K562 (cell line): ENCODE measurements around the gene USF2. TPM values are rescaled to one million over a fixed set of nuclear protein-coding genes. Genes with fewer than 3 reads are reported as not detected.

Source experiments
- ARID1B ChIP-seq: fragments of 450-650 bp; IDR thresholded peaks from 2 replicates; pipeline ENCODE4 v1.6.1; 2016; ENCODE audit warnings: antibody characterized with exemption, mild to moderate bottlenecking, inconsistent platforms
- BCOR ChIP-seq: fragments of 450-650 bp; IDR thresholded peaks from 2 replicates; pipeline ENCODE4 v1.6.1; 2016
- GTF2F1 ChIP-seq: IDR thresholded peaks from 2 replicates; pipeline ENCODE4 v1.6.1; 2011; ENCODE audit warnings: low read depth, low read length, improper control_type of control experiment
- MEF2D ChIP-seq: conservative IDR thresholded peaks from 2 replicates; pipeline ENCODE4 v1.6.1; 2016; ENCODE audit warnings: low read depth, missing genetic modification characterization, missing compliant biosample characterization
- RFX5 ChIP-seq: IDR thresholded peaks from 2 replicates; pipeline ENCODE4 v1.6.1; 2011; ENCODE audit warnings: low read depth, mild to moderate bottlenecking, improper control_type of control experiment, low read length
- RNF2 ChIP-seq: sonication (generic); IDR thresholded peaks from 2 replicates; pipeline ENCODE4 v1.6.1; 2016
- RUNX1 ChIP-seq: sonication (generic); IDR thresholded peaks from 2 replicates; pipeline ENCODE4 v1.6.1; 2016; ENCODE audit warnings: antibody characterized with exemption, low read depth
- polyA plus RNA-seq, 8 experiments: library from polyadenylated mRNA; depleted of rRNA in 4 of 8; stranded (reverse) in 5 of 8; unstranded in 3 of 8; fragments of >200 nt; fragmentation: Nextera tagmentation in 2 of 8; fragmentation: Illumina TruSeq in 1 of 8; extraction: Ambion mirVana in 2 of 8; extraction: Trizol in 1 of 8; gene quantifications; 2 replicates each; pipeline versions ENCODE4 v1.2.1 to v1.2.3, GENCODE V29; 2011 to 2014; ENCODE audit warnings: inconsistent platforms in 1 of 8, missing spikeins in 1 of 8
- total RNA-seq, 7 experiments: library from RNA; depleted of rRNA in 6 of 7; stranded (reverse); fragments of >200 nt in 6 of 7; fragmentation: Illumina TruSeq in 2 of 7; extraction: Trizol in 2 of 7; gene quantifications; 2 replicates each; pipeline versions ENCODE4 v1.2.1 to v1.2.3, GENCODE V29; 2011 to 2021; ENCODE audit warnings: low replicate concordance in 1 of 7
- TF ChIP-seq, protein P1 (sequence below): fragments of 450-650 bp; formaldehyde crosslinking; IDR thresholded peaks from 2 replicates; pipeline ENCODE4 v1.4.0; 2022; ENCODE audit warnings: missing genetic modification characterization
- TF ChIP-seq, protein P2 (sequence below): IDR thresholded peaks from 3 replicates; pipeline ENCODE4 v1.6.1; 2011; ENCODE audit warnings: borderline replicate concordance, mild to moderate bottlenecking, moderate library complexity; ENCODE audit not compliant: insufficient read length; ENCODE audit errors: extremely low read depth

Gene USF2
- total and polyA plus RNA-seq, 9 of the 15 experiments (the other 6 are each of a cell fraction or from before 2014, with no cell fraction given) = 0.27 to 93.7 (median 58.4) TPM

DNA sequence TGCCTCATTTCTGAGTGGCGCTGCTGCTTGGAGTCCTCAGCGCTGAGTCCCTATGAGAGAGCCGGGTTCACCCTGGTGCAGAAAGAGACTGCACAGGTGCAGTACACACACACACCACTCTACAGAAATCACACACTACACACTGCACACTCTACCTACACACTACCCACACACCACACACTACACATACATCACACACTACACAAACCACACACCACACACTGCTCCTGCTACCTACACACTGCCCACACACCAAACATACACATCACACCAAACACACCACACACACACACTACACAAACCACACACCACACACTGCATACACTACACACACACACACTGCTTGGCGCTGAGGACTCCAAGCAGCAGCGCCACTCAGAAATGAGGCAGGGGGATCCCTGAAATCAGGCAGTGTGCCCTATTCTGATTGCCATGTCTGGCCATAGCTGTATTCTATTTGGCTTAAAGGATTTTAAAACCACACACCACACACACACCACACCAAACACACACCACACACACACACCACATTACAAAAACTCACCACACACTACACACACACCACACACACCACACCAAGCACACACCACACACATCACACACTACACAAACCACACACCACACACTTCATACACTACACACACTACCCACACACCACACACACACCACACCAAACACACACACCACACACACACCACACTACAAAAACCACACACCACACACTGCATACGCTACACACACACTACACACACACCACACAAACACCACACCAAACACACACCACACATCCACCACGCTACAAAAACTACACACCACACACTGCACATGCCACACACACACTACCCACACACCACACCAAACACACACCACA is 28.1 kb downstream of the USF2 start (continued):
- TF ChIP-seq, protein P1, sequence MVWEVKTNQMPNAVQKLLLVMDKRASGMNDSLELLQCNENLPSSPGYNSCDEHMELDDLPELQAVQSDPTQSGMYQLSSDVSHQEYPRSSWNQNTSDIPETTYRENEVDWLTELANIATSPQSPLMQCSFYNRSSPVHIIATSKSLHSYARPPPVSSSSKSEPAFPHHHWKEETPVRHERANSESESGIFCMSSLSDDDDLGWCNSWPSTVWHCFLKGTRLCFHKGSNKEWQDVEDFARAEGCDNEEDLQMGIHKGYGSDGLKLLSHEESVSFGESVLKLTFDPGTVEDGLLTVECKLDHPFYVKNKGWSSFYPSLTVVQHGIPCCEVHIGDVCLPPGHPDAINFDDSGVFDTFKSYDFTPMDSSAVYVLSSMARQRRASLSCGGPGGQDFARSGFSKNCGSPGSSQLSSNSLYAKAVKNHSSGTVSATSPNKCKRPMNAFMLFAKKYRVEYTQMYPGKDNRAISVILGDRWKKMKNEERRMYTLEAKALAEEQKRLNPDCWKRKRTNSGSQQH (CRISPR knock-in tag) = peak; percentile 51
- TF ChIP-seq BCOR (peak; percentile 50; the same call in 1 of the 2 replicates), RUNX1 (no peak), ARID1B (peak; percentile 35; the same call in 1 of the 2 replicates), MEF2D (0 out of 2 replicates have a peak, but pooled peaks have one; percentile 26), RFX5 (no peak), GTF2F1 (no peak), RNF2 (no peak)
- TF ChIP-seq, protein P2, sequence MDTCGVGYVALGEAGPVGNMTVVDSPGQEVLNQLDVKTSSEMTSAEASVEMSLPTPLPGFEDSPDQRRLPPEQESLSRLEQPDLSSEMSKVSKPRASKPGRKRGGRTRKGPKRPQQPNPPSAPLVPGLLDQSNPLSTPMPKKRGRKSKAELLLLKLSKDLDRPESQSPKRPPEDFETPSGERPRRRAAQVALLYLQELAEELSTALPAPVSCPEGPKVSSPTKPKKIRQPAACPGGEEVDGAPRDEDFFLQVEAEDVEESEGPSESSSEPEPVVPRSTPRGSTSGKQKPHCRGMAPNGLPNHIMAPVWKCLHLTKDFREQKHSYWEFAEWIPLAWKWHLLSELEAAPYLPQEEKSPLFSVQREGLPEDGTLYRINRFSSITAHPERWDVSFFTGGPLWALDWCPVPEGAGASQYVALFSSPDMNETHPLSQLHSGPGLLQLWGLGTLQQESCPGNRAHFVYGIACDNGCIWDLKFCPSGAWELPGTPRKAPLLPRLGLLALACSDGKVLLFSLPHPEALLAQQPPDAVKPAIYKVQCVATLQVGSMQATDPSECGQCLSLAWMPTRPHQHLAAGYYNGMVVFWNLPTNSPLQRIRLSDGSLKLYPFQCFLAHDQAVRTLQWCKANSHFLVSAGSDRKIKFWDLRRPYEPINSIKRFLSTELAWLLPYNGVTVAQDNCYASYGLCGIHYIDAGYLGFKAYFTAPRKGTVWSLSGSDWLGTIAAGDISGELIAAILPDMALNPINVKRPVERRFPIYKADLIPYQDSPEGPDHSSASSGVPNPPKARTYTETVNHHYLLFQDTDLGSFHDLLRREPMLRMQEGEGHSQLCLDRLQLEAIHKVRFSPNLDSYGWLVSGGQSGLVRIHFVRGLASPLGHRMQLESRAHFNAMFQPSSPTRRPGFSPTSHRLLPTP = no peak
- TF ChIP-seq, all 486 proteins: peak for 25
